GM10266 (cell line): Measurements from ENCODE around the gene TMEM232.
"Not testable (repeated sequence)": the region's sequence is repeated elsewhere in the genome, so short reads cannot be mapped to it uniquely, and the experiment has no call there.

Source experiments
- DNase-seq: peaks from one replicate; pipeline ENCODE4 v3.0.0; 2012; ENCODE audit errors: extremely low spot score
- CTCF ChIP-seq: IDR thresholded peaks from 2 replicates; pipeline ENCODE4 v1.5.1; 2012; ENCODE audit warnings: mild to moderate bottlenecking, low read depth; ENCODE audit not compliant: control insufficient read depth, insufficient read depth; ENCODE audit errors: missing control alignments

TMEM232 gene

GRCh38 chr5:110681109-110681508, 45.4 kb downstream of the TMEM232 start:
- DNase-seq: no peak
- TF ChIP-seq CTCF: no peak

GRCh38 chr5:110676554-110676953, 49.9 kb downstream of the TMEM232 start:
- not testable (repeated sequence) for DNase-seq

DNA sequence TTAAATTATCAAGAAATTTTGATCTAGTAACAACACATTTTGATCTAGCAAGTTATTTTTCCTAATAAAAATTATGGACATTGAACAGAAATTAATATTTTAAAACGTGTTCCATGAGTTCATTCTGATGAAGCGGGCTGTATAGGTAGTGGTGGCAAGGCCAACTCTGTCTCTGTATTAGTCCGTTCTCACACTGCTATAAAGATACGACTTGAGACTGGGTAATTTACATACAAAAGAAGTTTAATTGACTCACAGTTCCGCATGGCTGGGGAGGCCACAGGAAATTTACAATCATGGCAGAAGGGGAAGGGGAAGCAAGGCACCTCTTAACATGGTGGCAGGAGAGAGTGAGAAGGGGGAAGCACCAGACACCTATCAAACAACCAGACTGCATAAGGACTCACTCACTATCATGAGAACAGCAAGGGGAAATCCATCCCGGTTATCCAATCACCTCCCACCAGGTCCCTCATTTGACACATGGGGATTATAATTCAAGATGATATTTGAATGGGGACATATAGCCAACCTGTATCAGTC, 61.2 kb downstream of the TMEM232 start:
- TF ChIP-seq CTCF: no peak
- no peak for DNase-seq

DNA sequence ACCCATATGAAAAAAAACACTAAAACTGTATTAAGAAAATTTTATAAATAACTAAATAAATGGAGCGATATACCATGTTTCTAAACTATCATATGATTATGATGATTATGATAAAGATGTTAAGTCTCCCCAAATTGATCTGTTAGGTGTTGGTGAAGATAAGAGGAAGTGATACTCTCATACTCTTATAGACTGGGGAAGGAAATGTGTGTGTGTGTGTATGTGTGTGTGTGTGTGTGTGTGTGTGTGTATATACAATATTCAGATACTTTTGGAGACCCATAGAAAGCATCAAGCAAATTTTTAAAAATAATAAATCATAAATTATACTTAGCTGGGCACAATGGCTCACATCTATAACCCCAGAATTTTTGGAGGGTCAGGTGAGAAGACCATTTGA, 62.9 kb downstream of the TMEM232 start:
- no peak for DNase-seq
- no peak for TF ChIP-seq CTCF

- TF ChIP-seq CTCF: no peak
- no peak for DNase-seq
These were observed 68.5 kb downstream of the TMEM232 start for GRCh38 chr5:110658006-110658405.

GRCh38 chr5:110653231-110653970, 73.1 kb downstream of the TMEM232 start:
- no peak for DNase-seq
- TF ChIP-seq CTCF: no peak

GRCh38 chr5:110651507-110651906, 75.0 kb downstream of the TMEM232 start:
- no peak for DNase-seq

More at GRCh38 chr5:110651507-110651906, 75.0 kb downstream of the TMEM232 start:
- TF ChIP-seq CTCF: no peak
